ENCODE data around the gene ST3GAL2. TPM values are rescaled to one million over a fixed set of nuclear protein-coding genes. Genes with fewer than 3 reads are reported as not detected.

The ST3GAL2 gene
- total RNA-seq, 4 donors from 2014 or later, result 7.0 to 12.9 (median 9.5) TPM

DNA sequence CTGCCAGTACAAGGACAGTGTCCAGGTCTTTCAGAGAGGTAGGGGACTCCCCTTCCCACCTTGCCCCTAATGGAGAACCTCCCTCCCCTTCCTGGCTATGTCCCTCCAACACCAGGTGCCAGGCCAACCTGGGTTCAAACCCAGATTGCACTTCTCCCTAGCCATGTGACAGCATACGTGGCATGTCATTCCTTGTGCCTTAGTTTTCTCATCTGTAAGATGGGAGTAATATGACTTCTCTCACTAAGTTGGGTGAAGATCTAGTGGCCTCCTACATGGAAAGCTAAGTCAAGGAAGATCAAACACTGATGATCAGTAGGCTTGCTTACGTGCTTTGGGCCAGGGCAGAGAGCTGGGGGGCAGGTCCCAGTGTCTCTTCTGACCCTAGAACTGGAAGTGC is 24.3 kb upstream of the ST3GAL2 start:
- WGBS, 2 donors, result 95 to 100% methylated on average over 2 of the region's 2 CpGs
- DNase-seq (ENCODE audit: low spot score in 2 of 2), result no peak
- intact Hi-C loops (cut with DNase I; ENCODE audit: low total_unique reads), result no loop called here
- H3K4me3 ChIP-seq (ENCODE audit: low read depth, poor library complexity, severe bottlenecking), result no peak overlapping the region
- TF ChIP-seq POLR2A (IDR thresholded peaks at IDR 0.05), result no peak
- TF ChIP-seq, protein P1, sequence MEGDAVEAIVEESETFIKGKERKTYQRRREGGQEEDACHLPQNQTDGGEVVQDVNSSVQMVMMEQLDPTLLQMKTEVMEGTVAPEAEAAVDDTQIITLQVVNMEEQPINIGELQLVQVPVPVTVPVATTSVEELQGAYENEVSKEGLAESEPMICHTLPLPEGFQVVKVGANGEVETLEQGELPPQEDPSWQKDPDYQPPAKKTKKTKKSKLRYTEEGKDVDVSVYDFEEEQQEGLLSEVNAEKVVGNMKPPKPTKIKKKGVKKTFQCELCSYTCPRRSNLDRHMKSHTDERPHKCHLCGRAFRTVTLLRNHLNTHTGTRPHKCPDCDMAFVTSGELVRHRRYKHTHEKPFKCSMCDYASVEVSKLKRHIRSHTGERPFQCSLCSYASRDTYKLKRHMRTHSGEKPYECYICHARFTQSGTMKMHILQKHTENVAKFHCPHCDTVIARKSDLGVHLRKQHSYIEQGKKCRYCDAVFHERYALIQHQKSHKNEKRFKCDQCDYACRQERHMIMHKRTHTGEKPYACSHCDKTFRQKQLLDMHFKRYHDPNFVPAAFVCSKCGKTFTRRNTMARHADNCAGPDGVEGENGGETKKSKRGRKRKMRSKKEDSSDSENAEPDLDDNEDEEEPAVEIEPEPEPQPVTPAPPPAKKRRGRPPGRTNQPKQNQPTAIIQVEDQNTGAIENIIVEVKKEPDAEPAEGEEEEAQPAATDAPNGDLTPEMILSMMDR (IDR thresholded peaks at IDR 0.05), result no peak

DNA sequence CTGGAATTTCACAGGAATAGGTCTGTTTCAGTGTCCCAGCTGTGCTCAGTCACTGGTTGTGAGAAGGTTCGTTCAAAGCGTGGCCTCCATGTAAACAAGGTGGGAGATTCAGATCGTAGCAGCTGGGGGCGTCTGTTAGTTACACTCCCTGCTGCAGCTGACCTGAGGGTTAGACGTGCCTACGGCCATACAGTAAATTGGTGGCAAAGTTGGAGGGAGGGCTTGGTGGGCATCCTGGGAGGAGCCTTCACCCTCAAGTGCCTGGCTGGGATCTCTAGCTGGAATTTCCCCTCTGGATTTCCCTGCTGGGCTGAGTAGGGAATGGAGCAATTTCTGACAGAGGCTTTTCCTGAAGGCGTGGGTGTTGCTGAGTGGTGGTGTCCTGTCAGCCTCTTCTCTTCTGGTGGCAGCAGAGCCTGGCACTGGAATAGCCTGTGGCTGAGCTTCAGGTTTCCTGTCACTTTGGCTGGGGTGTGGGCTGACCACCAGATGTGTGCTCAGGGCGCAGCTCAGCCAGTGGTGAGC is 21.9 kb upstream of the ST3GAL2 start:
- no peak for DNase-seq (ENCODE audit: low spot score in 2 of 2)
- TF ChIP-seq, protein P1 (IDR thresholded peaks at IDR 0.05), result no peak
- TF ChIP-seq POLR2A (IDR thresholded peaks at IDR 0.05), result no peak
- WGBS, 2 donors, result 64 to 66% methylated on average over 8 of the region's 8 CpGs
- no peak overlapping the region for H3K4me3 ChIP-seq (ENCODE audit: low read depth, poor library complexity, severe bottlenecking)
- intact Hi-C loops (cut with DNase I; ENCODE audit: low total_unique reads), result no loop called here

DNA sequence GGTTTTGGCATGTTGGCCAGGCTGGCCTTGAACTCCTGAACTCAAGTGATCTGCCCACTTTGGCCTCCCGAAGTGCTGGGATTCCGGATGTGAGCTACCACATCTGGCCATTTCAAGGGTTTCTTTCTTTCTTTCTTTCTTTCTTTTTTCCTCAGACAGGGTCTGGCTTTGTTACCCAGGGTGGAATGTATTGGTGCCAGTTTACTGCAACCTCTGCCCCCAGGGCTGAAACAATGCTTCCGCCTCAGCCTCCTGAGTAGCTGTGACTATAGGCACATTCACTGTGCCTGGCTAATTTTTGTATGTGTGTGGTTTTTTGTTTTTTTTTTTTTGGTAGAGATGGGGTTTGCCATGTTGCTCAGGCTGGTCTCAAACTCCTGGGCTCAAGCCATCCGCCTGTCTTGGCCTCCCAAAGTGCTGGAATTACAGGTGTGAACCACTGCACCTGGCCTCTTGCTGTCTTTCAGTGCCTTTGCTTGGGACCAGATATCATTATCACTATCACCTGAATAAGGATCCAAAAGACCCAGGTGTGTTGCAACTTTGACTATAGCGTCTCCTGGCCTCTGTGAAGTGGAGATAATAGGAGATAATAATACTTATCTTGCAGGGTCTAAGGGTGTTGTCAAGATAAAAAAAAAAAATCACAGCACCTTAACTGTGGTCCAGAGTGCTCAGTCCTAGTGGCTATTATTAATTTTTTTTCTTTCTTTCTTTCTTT is 18.7 kb upstream of the ST3GAL2 start:
- no peak for DNase-seq (ENCODE audit: low spot score in 2 of 2)
- intact Hi-C loops (cut with DNase I; ENCODE audit: low total_unique reads), result no loop called here
- 90 to 91% methylated on average over 5 of the region's 5 CpGs for WGBS, 2 donors
- H3K4me3 ChIP-seq (ENCODE audit: low read depth, poor library complexity, severe bottlenecking), result no peak overlapping the region
- TF ChIP-seq POLR2A (IDR thresholded peaks at IDR 0.05), result no peak
- TF ChIP-seq, protein P1 (IDR thresholded peaks at IDR 0.05), result no peak

DNA sequence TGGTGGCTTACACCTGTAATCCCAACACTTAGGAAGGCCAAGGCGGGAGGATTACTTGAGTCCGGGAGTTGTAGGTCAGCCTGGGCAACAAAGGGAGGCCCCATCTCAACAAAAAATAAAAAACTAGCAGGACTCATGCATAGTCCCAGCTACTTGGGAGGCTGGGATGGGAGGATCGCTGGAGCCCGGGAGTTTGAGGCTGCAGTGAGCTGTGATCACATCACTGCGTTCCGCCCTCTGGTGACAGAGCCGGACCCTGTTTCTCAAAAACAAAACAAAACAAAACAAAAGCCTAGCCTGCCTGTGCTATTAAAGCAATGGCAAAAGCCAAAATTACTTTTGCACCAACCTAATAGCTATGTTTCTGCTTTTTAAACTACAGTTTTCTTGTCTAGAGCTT is 17.0 kb upstream of the ST3GAL2 start:
- intact Hi-C loops (cut with DNase I; ENCODE audit: low total_unique reads), result no loop called here
- no peak overlapping the region for H3K4me3 ChIP-seq (ENCODE audit: low read depth, poor library complexity, severe bottlenecking)
- DNase-seq (ENCODE audit: low spot score in 2 of 2), result no peak
- WGBS, 2 donors, result 85 to 86% methylated on average over 7 of the region's 7 CpGs
- TF ChIP-seq, protein P1 (IDR thresholded peaks at IDR 0.05), result no peak
- TF ChIP-seq POLR2A (IDR thresholded peaks at IDR 0.05), result no peak

DNA sequence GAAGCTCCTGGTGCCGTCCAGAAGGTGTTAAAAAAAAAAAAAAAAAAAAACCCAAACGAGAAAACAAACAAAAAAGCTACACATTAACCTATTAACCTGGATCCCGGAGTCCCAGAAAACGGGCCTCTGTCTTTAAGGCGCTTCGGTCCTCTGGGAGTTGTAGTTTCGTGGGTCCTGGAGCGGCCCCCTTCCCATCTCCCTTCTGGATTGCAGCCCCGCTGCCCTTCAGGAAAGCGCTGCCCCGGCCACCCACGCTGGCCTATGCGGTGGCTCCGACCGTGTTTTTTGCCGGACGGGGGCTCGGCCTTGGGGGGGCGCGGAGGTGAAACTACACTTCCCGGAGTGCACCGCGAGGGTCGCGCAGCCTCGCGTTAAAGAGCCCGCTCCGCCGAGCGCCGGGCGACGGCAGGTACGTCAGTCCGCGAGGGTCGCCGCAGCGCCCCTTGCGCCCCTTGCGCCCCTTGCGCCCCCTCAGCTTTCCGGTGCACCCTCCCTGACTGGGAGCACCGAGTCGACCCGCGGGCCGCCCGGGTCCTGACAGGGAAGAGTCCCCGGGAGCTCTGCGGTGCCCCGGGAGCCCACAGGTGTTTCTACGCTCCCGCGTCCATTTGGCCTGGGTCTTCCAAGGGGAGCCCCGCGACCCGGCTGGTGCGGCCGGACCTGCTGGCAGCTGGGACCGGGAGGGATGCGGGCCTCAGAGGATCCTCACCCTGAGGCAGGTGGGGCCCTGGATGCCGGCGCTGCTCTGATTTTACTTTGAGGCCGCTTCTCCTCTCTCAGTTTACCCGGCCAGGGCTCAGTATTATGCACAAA is 15.5 kb upstream of the ST3GAL2 start, which contains the start of gene FCSK:
FCSK (plus strand) TSS at position 374 of the 813 bp plus-strand sequence. CDS start 8,596 bp downstream, outside the sequence.
- WGBS, 2 donors, result 1% methylated on average over 36 to 40 of the region's 67 CpGs
- TF ChIP-seq, protein P1 (IDR thresholded peaks at IDR 0.05), result no peak
- TF ChIP-seq POLR2A (IDR thresholded peaks at IDR 0.05), result no peak
- no peak for DNase-seq (ENCODE audit: low spot score in 2 of 2)
- intact Hi-C loops (cut with DNase I; ENCODE audit: low total_unique reads), result no loop called here
- peak within 1 kb of the TSS; percentile 92 for H3K4me3 ChIP-seq (ENCODE audit: low read depth, poor library complexity, severe bottlenecking)
